H9 (cell line): ENCODE data around the gene ESRP2. TPM values are rescaled to one million over a fixed set of nuclear protein-coding genes. Genes with fewer than 3 reads are reported as not detected.

Experiments used
- DNase-seq: peaks from one replicate; pipeline ENCODE4 v3.0.0-alpha.2; 2017
- H2AFZ ChIP-seq: one replicate; pipeline ENCODE4 v1.6.1; 2013; ENCODE audit warnings: mild to moderate bottlenecking, low read length, control low read depth, moderate library complexity
- H2AK5ac ChIP-seq: 2 replicates; pipeline ENCODE4 v1.6.1; 2013; ENCODE audit warnings: low read length, control low read depth, mixed read lengths; ENCODE audit not compliant: insufficient read length
- H2BK120ac ChIP-seq: one replicate; pipeline ENCODE4 v1.6.1; 2013; ENCODE audit warnings: low read depth, mild to moderate bottlenecking, low read length, control low read depth, inconsistent platforms; ENCODE audit not compliant: poor library complexity, severe bottlenecking
- H2BK12ac ChIP-seq: 2 replicates; pipeline ENCODE4 v1.6.1; 2013; ENCODE audit warnings: low read length, control low read depth, mixed read lengths, low read depth; ENCODE audit not compliant: insufficient read length
- H2BK15ac ChIP-seq: 2 replicates; pipeline ENCODE4 v1.6.1; 2013; ENCODE audit warnings: low read depth, low read length, control low read depth
- H2BK20ac ChIP-seq: one replicate; pipeline ENCODE4 v1.6.1; 2013; ENCODE audit warnings: low read depth, mild to moderate bottlenecking, low read length, control low read depth, inconsistent platforms; ENCODE audit not compliant: poor library complexity, severe bottlenecking
- H2BK5ac ChIP-seq: 2 replicates; pipeline ENCODE4 v1.6.1; 2013; ENCODE audit warnings: low read length, control low read depth, mixed read lengths; ENCODE audit not compliant: insufficient read length
- H3K14ac ChIP-seq: 2 replicates; pipeline ENCODE4 v1.6.1; 2013; ENCODE audit warnings: low read length, control low read depth; ENCODE audit not compliant: insufficient read depth
- H3K18ac ChIP-seq: 2 replicates; pipeline ENCODE4 v1.6.1; 2013; ENCODE audit warnings: low read depth, mild to moderate bottlenecking, mixed read lengths, low read length, control low read depth; ENCODE audit not compliant: insufficient read length
- H3K23ac ChIP-seq: 2 replicates; pipeline ENCODE4 v1.6.1; 2013; ENCODE audit warnings: low read length, control low read depth, mixed read lengths, low read depth; ENCODE audit not compliant: insufficient read length
- H3K23me2 ChIP-seq: 2 replicates; pipeline ENCODE4 v1.6.1; 2013; ENCODE audit warnings: low read depth, mild to moderate bottlenecking, mixed read lengths, low read length, control low read depth; ENCODE audit not compliant: insufficient read length, poor library complexity, severe bottlenecking
- H3K27ac ChIP-seq: 2 replicates; pipeline ENCODE4 v1.5.1; 2013; ENCODE audit warnings: low read length, control low read depth, mixed read lengths, low read depth; ENCODE audit not compliant: insufficient read length
- H3K27me3 ChIP-seq: 2 replicates; pipeline ENCODE4 v1.6.1; 2013; ENCODE audit warnings: low read length, control low read depth, inconsistent platforms; ENCODE audit not compliant: insufficient read depth
- H3K4ac ChIP-seq: 2 replicates; pipeline ENCODE4 v1.6.1; 2013; ENCODE audit warnings: low read depth, mild to moderate bottlenecking, control low read depth, inconsistent platforms, low read length, moderate library complexity
- H3K4me1 ChIP-seq: 2 replicates; pipeline ENCODE4 v1.6.1; 2013; ENCODE audit warnings: low read length, control low read depth, inconsistent platforms; ENCODE audit not compliant: insufficient read depth
- H3K4me2 ChIP-seq: 2 replicates; pipeline ENCODE4 v1.6.1; 2013; ENCODE audit warnings: low read length, control low read depth, mixed read lengths; ENCODE audit not compliant: insufficient read length, insufficient read depth
- H3K56ac ChIP-seq: 2 replicates; pipeline ENCODE4 v1.6.1; 2013; ENCODE audit warnings: low read depth, mild to moderate bottlenecking, mixed read lengths, low read length, control low read depth; ENCODE audit not compliant: insufficient read length
- H3K79me1 ChIP-seq: 2 replicates; pipeline ENCODE4 v1.6.1; 2013; ENCODE audit warnings: low read depth, mild to moderate bottlenecking, moderate library complexity, low read length, control low read depth, inconsistent platforms; ENCODE audit not compliant: insufficient read depth, poor library complexity, severe bottlenecking
- H3K79me2 ChIP-seq: 2 replicates; pipeline ENCODE4 v1.6.1; 2013; ENCODE audit warnings: low read length, control low read depth, inconsistent platforms; ENCODE audit not compliant: insufficient read depth
- H3K9ac ChIP-seq: 2 replicates; pipeline ENCODE4 v1.6.1; 2013; ENCODE audit warnings: low read length, control low read depth, mixed read lengths; ENCODE audit not compliant: insufficient read length; ENCODE audit errors: extremely low read depth
- H3K9me3 ChIP-seq: one replicate; pipeline ENCODE4 v1.6.1; 2013; ENCODE audit warnings: low read depth, low read length, inconsistent platforms; ENCODE audit not compliant: control insufficient read depth
- H3T11ph ChIP-seq: one replicate; pipeline ENCODE4 v1.6.1; 2013; ENCODE audit warnings: mild to moderate bottlenecking, low read length, control low read depth, inconsistent platforms
- H4K20me1 ChIP-seq: one replicate; pipeline ENCODE4 v1.6.1; 2013; ENCODE audit not compliant: control insufficient read depth, insufficient read length, insufficient read depth
- H4K5ac ChIP-seq: 2 replicates; pipeline ENCODE4 v1.6.1; 2013; ENCODE audit warnings: low read depth, mild to moderate bottlenecking, mixed read lengths, low read length, control low read depth; ENCODE audit not compliant: insufficient read length
- H4K8ac ChIP-seq: replicated peaks from 2 replicates; pipeline ENCODE4 v1.6.1; 2013; ENCODE audit warnings: low read length, control low read depth, mixed read lengths, low read depth; ENCODE audit not compliant: insufficient read length
- H4K91ac ChIP-seq: 2 replicates; pipeline ENCODE4 v1.6.1; 2013; ENCODE audit warnings: low read depth, mild to moderate bottlenecking, moderate library complexity, mixed read lengths, low read length, control low read depth; ENCODE audit not compliant: insufficient read length
- H3K27ac Mint-ChIP-seq, 3 experiments: 2 replicates in 2 of 3; 3 replicates in 1 of 3; pipeline ENCODE4 v1.8.0; 2020 to 2021; ENCODE audit warnings: mixed read lengths in 3 of 3, mild to moderate bottlenecking in 1 of 3, moderate library complexity in 1 of 3
- H3K27me3 Mint-ChIP-seq: 2 replicates; pipeline ENCODE4 v1.8.0; 2021; ENCODE audit warnings: low read depth, mild to moderate bottlenecking, moderate library complexity, mixed read lengths
- H3K36me3 Mint-ChIP-seq, 3 experiments: 2 replicates in 2 of 3; 3 replicates in 1 of 3; pipeline ENCODE4 v1.8.0; 2020 to 2021; ENCODE audit warnings: low read depth in 3 of 3, mixed read lengths in 3 of 3; ENCODE audit not compliant: insufficient read depth in 1 of 3
- H3K4me1 Mint-ChIP-seq, 2 experiments: 2 replicates each; pipeline ENCODE4 v1.8.0; 2020; ENCODE audit warnings: mixed read lengths in 2 of 2
- H3K4me3 Mint-ChIP-seq, 2 experiments: 2 replicates in 1 of 2; 3 replicates in 1 of 2; pipeline ENCODE4 v1.8.0; 2020 to 2021; ENCODE audit warnings: mild to moderate bottlenecking in 2 of 2, mixed read lengths in 2 of 2, moderate library complexity in 1 of 2
- H3K9me3 Mint-ChIP-seq, 2 experiments: 2 replicates in 1 of 2; 3 replicates in 1 of 2; pipeline ENCODE4 v1.8.0; 2020; ENCODE audit warnings: mild to moderate bottlenecking in 2 of 2, mixed read lengths in 2 of 2, moderate library complexity in 1 of 2
- WGBS: extraction: QIAGEN DNeasy Blood & Tissue Kit; methylation state at CpG from one replicate; pipeline ENCODE4 v1.1.7; 2013; ENCODE audit warnings: missing lambda C conversion rate, low lambda C conversion rate, mixed read lengths; ENCODE audit not compliant: insufficient read length; ENCODE audit errors: extremely low coverage; 5-methylcytosine and 5-hydroxymethylcytosine counted together
- total RNA-seq: library from RNA; stranded (reverse); gene quantifications from 2 replicates; pipeline ENCODE4 v1.2.1, GENCODE V29; 2021
- TF ChIP-seq, protein P1 (sequence below): fragments of 200-600 bp; sonication (generic); conservative IDR thresholded peaks from 3 replicates; pipeline ENCODE4 v1.8.0; 2021; ENCODE audit warnings: antibody characterized with exemption, mild to moderate bottlenecking

Gene ESRP2
- total RNA-seq, 1 experiment from 2014 or later: 59.5 TPM

DNA sequence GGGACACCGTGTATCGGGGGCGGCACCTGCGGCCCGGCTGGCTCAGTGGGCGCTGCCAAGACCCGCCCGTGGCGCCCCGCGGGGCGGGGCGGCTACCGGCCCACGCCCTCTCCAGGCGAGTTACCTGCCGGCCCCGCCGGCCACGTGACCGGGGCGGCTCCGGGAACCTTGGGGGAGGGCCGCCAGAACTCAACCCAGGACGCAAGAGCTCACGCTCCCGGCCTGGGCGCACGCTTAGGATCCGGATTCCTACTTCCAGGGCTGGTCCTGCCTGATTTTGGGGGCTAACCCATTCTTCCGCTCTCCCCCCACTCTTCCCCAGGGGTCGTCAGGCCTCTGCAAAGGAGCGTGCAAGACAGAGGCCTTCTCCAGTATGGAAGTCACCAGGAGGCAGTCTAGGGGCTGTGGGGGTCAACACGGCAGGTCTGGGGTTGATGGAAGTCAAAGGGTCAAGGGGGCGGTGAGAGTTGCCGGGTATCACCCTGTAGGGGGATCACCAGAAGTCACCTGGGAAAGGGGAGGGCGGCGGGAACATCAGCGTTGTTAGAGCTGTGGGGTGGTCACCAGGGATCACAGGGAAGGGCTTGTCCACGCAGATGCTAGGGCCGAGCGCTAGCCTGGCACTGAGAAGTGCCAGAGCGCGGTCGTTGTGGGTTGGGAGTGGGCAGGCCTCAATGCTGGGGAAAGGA is 354 bp upstream of the ESRP2 start:
- Mint-ChIP-seq H3K4me3 (peak overlapping the region; percentile 89 to 91), H3K27ac (peak overlapping the region; percentile 93 to 99 (median 97)), H3K27me3 (peaks cover 6% of the 10 kb centered on the region), H3K9me3 (no peaks in the 10 kb centered on the region; a peak in 1 of 5 replicates), H3K4me1 (peaks cover 29 to 33% of the 10 kb centered on the region in 2 experiments), H3K36me3 (peaks cover 4 to 22% (median 22%) of the 10 kb centered on the region in 3 experiments; a peak in 6 of 7 replicates)
- no peak overlapping the region for H2BK20ac ChIP-seq
- H3K9ac ChIP-seq: peak overlapping the region; percentile 46
- H3K27me3 ChIP-seq: no peaks in the 10 kb centered on the region
- no peak overlapping the region for H3K27ac ChIP-seq
- no peaks in the 10 kb centered on the region; the same call in 1 of the 2 replicates for H3K79me2 ChIP-seq
- H3K18ac ChIP-seq: peak overlapping the region; percentile 2
- no peaks in the 10 kb centered on the region for H4K20me1 ChIP-seq
- no peak overlapping the region for H3K56ac ChIP-seq
- peak overlapping the region; percentile 84 for H3K14ac ChIP-seq
- H2BK12ac ChIP-seq: no peak overlapping the region
- H3K79me1 ChIP-seq: no peaks in the 10 kb centered on the region
- H3T11ph ChIP-seq: no peak overlapping the region
- H4K91ac ChIP-seq: peak overlapping the region; percentile 16
- no peak overlapping the region for H2AFZ ChIP-seq
- no peaks in the 10 kb centered on the region for H3K9me3 ChIP-seq
- DNase-seq: peak; percentile 89
- H3K23ac ChIP-seq: no peak overlapping the region
- no peak overlapping the region for H4K8ac ChIP-seq
- no peak overlapping the region for H2BK5ac ChIP-seq
- H2AK5ac ChIP-seq: no peak overlapping the region
- H3K4me1 ChIP-seq: no peaks in the 10 kb centered on the region; the same call in 1 of the 2 replicates
- H2BK15ac ChIP-seq: no peak overlapping the region
- no peak overlapping the region for H3K4ac ChIP-seq
- no peak overlapping the region for H4K5ac ChIP-seq
- no peak overlapping the region for H2BK120ac ChIP-seq
- TF ChIP-seq, protein P1, sequence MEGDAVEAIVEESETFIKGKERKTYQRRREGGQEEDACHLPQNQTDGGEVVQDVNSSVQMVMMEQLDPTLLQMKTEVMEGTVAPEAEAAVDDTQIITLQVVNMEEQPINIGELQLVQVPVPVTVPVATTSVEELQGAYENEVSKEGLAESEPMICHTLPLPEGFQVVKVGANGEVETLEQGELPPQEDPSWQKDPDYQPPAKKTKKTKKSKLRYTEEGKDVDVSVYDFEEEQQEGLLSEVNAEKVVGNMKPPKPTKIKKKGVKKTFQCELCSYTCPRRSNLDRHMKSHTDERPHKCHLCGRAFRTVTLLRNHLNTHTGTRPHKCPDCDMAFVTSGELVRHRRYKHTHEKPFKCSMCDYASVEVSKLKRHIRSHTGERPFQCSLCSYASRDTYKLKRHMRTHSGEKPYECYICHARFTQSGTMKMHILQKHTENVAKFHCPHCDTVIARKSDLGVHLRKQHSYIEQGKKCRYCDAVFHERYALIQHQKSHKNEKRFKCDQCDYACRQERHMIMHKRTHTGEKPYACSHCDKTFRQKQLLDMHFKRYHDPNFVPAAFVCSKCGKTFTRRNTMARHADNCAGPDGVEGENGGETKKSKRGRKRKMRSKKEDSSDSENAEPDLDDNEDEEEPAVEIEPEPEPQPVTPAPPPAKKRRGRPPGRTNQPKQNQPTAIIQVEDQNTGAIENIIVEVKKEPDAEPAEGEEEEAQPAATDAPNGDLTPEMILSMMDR: no peak
- WGBS: no CpG with 5 or more reads among the region's 45 CpGs
- peak overlapping the region; percentile 69 for H3K4me2 ChIP-seq
- peaks cover 19% of the 10 kb centered on the region for H3K23me2 ChIP-seq
